GM20000 (cell line): ENCODE measurements around the gene DHRS12.
A peak's percentile ranks its signal among the peaks of the same experiment; 100 is the strongest.

Source experiments
- DNase-seq: peaks from one replicate; pipeline ENCODE4 v3.0.0; 2012; ENCODE audit warnings: low spot score
- TF ChIP-seq, protein P1 (sequence below): IDR thresholded peaks from 2 replicates; pipeline ENCODE4 v1.5.1; 2012; ENCODE audit warnings: mild to moderate bottlenecking, control low read depth; ENCODE audit errors: extremely low read depth, missing control alignments

The DHRS12 gene

DNA sequence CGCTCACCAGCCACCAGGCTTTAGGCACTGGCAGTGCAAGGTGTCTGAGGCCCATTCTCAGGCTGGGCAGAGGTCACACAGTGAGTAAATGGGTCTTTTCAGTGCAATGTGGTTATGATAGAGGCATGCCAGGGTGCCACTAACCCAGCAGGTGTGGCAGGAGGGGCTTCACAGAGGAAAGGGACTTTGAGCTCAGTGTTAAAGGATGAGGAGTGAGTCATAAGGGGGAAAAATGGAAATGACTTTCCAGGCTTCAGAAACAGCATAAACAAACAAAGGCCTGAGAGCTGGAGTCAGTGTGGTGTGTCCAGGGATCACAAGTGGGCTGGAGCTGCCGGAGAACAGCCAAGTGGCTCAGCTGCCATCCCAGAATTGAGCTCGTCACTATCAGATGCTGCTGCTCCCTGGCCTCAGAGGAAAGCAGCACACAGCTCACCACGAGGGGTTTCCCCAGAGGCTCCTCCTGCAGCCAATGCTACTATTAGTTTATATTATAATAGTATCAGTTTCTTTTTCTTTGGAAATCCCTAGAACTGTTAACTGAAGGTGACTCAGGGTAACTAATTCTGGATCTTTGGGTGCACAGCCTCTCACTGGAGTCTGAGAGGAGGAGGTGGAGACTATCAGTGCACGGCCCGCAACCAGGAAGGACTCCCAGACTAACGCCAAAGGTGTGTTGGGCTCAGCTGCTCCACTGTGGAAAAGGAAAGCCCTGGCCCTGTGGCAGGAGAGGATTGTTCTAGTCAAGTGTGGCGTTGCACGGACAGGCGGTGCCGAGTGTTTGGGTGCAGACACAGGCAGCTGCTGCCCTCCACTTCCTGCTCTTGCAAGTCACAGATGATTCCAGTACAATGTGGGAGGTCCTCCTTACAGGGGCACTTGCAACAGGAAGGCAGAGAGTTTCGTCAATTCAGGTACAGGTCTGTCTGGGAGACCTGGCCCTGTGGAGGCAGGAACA is 39.5 kb downstream of the DHRS12 start:
- TF ChIP-seq, protein P1, sequence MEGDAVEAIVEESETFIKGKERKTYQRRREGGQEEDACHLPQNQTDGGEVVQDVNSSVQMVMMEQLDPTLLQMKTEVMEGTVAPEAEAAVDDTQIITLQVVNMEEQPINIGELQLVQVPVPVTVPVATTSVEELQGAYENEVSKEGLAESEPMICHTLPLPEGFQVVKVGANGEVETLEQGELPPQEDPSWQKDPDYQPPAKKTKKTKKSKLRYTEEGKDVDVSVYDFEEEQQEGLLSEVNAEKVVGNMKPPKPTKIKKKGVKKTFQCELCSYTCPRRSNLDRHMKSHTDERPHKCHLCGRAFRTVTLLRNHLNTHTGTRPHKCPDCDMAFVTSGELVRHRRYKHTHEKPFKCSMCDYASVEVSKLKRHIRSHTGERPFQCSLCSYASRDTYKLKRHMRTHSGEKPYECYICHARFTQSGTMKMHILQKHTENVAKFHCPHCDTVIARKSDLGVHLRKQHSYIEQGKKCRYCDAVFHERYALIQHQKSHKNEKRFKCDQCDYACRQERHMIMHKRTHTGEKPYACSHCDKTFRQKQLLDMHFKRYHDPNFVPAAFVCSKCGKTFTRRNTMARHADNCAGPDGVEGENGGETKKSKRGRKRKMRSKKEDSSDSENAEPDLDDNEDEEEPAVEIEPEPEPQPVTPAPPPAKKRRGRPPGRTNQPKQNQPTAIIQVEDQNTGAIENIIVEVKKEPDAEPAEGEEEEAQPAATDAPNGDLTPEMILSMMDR = no peak
- peak; percentile 81 for DNase-seq

DNA sequence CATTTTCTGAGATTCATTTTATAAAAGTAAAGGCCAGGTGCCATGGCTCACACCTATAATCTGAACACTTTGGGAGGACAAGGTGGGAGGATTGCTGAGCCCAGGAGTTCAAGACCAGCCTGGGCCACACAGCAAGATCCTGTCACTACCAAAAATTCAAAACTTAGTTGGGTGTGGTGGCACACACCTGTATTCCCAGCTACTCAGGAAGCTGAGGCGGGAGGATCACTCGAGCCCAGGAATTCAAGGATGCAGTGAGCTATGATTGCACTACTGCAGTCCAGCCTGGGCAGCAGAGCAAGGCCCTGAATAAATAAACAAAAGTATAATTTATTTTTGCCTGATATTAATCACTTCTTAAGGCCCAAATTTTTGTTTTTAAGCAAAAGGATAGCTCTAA is 40.5 kb downstream of the DHRS12 start:
- TF ChIP-seq, protein P1 = no peak
- no peak for DNase-seq

DNA sequence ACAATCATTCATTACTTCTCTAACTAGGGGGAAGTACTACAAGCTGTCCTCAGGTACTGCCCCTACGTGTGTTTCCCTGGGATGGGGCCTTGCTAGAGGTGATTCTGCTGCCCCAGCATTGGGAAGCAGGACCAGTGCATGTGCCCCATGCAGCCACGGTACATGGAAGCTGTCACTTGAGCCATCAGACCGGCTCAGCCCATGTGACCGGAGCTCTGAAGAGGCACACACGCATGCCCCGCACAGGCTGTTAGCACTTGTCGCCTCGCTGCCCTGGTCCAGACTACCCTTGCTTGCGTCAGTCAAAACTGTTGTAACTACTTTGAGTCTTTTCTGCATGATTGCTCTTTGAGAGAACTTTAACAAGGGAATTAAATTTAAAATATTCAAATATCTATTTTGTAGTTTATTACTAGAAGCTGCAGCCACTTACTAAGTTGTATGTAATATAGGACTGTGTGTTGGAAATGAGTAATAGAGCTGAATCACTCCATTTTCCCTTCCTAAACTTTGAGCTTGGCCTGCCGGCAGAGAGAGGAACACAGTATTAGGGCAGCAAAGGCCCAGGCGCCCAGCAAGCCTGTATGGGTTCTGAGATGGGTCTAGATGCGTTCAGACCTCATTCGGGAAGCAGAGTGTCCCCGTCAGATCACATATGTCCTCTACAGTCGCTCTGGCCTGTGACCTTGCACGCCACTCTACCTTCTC is 42.2 kb downstream of the DHRS12 start:
- TF ChIP-seq, protein P1 = no peak
- DNase-seq = no peak

DNA sequence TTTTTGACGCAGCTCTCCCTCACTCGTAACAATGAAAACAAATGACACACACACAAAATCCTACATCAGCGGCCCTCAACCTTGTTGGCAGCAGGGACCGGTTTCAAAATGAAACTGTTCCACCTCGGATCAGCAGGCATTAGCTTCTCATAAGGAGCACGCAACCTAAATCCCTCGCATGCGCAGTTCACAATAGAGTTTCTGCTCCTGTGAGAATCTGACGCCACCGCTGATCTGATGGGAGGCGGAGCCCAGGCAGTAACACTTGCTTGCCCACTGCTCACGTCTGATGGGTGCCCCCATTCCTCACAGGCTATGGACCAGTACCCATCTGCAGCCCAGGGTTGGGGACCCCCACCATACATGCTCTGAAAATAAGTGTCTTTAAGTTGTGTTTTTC is 43.4 kb downstream of the DHRS12 start:
- TF ChIP-seq, protein P1 = no peak
- DNase-seq = no peak

DNA sequence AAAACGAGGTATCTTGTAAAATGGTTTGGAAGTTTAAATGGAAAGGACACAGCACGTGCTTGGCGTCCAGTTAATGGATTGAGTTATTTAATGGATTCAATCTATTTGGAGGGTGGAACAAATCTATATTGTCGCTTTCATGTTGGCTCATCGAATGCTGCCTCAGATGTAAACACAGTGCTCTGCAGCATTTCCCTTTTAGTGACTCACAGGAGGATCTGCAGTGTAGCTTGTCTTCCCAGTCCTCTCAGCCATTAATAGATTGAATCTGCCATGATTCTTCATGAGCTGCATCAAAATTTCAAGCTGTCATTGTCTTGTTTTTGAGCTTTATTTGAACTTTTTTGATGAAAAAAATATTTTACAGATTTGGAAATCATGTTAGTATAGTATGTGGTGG is 44.7 kb downstream of the DHRS12 start:
- TF ChIP-seq, protein P1 = no peak
- DNase-seq = no peak

DNA sequence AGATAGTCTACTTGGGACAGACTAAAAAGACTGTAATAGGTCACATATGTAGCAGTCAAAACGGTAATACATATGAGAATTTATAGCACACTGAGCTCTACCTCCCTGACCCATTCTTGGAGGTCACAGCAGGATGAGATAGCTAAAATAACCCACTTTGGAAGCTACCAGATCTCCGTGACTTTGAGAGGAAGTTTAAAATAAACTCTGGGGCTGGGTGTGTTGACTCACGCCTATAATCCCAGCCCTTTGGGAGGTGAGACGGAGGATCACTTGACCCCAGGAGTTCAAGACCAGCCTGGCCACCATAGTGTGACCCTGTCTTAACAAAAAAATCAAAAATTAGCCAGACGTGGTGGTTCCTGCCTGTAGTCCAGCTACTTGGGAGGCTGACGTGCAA is 45.3 kb downstream of the DHRS12 start:
- TF ChIP-seq, protein P1 = no peak
- DNase-seq = no peak

DNA sequence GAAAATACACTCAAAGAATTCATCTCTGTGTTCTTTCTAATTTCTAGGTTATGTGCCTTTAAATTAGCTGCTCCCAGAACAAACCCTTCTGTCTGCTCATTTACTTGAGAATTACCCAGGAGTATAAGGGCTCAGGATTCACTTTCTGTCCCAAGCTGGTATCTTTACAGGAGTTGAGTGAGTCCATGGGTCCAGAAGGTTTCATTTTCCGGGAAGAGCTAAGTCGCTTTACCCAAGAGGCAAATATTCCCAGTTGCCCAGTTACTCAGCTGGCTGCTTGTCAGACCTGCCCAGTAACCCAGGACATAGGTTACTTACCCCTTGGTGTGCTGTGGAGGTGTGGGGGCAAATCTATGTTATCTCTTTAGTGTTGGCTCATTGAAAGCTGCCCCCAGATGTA is 47.3 kb downstream of the DHRS12 start:
- TF ChIP-seq, protein P1 = no peak
- DNase-seq = no peak
